Retinal pigment epithelial cell (primary cell): ENCODE data around the gene PXN.
"Not testable (repeated sequence)": the region's sequence is repeated elsewhere in the genome, so short reads cannot be mapped to it uniquely, and the experiment has no call there.

ENCODE experiments used
- DNase-seq: peaks from one replicate; pipeline ENCODE4 v3.0.0-alpha.2; 2010; ENCODE audit warnings: low read depth
- H3K4me3 ChIP-seq: 2 replicates; pipeline ENCODE4 v1.5.1; 2011; ENCODE audit warnings: mild to moderate bottlenecking, low read length, control low read depth, moderate library complexity
- CTCF ChIP-seq: conservative IDR thresholded peaks from 2 replicates; pipeline ENCODE4 v1.5.1; 2011; ENCODE audit warnings: low read depth, low read length, control low read depth, inconsistent platforms

The PXN gene

DNA sequence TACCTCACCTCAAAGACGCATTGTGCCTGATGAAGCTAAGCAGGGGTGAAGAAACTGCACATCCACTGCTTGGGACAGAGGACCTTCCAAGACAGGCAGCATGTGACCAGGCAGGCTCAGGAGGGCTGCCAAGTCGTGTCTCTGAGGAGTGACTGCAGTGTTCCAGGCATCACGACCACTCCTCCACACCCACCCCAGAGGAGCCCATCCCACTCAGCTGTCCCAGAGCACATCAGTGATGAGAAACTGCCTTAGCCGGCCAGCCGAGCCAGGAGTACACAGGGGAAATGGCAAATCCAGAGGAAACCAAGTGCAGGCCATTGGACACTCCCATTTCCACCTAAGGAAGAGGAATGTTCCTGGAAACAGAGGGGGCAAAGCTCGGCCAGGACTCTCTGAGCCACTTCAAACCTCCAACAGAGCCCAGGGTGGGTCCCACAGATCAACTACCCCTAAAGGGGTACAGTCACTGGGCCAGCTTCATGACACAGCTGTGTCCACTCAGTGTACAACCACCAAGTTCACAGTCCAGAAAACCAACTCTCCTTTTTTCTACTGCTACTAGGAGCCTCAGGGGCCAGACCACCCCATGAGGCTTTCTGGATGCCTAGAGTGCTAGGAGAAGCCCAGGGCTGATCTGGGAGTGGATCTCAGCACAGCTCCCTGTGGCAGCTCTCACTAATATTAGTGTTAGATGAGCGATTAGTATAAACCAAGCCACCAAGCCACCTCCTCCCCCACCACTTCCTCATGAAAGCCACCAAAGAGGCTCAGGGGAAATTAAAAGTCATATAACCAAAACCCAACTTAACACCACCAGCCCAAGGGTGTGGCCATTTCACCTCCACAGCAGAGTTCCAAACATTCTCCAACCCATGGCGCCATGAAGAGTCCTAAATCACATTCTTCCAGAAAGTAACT is 15.4 kb downstream of the PXN start:
- no peak for DNase-seq
- no peak overlapping the region for H3K4me3 ChIP-seq
- no peak for TF ChIP-seq CTCF

DNA sequence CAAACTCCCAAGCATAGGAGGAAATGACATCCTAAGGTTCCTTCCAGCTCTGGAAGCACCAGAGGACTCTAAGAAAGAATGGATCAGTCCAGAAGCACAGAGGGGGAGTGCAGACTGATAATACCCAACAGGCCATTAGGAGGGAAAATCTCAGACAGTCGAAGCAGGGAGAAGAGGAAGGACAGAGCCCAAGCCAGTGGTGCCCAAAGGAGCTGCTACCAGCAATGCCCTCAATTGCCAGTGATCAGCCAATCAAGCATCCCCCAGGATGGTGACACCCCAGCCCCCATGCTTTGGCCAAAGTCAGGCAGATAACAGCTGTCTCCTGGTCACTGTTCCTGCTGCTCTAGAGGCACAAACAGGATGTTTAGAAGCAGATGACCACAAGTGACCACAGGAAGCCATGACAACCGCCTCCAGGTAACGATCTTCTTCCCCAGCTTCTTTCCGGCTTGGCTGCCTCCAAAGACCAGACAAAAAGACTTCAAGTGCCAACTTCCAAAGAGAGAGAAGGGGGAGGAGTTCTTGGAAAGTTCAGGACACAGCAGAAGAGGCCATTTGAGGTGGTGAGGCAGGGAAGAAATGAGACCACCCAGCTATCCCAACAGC is 16.2 kb downstream of the PXN start:
- DNase-seq, result no peak
- no peak overlapping the region for H3K4me3 ChIP-seq
- no peak for TF ChIP-seq CTCF

DNA sequence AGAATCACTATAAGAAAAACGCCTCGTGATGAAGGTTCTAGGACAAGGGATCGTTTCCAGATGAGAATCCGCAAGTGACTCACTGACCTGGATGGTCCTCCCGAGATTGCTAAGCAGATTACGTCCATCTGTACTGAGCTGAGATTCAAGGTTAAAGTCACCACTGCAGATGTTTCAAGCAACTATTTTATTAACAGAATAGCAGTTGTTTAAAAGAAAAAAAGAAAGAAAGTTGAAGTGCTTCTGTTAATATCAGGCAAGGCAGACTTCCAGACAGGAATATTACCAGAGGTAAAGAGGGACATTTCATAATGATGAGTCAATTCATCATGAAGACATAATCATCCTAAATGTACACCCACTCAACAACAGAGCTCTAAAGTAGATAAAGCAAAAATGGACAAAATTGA is 17.9 kb downstream of the PXN start:
- H3K4me3 ChIP-seq, result no peak overlapping the region
- DNase-seq, result no peak
- TF ChIP-seq CTCF, result no peak

GRCh38 chr12:120247183-120247582 is 18.3 kb downstream of the PXN start:
- no peak for TF ChIP-seq CTCF
- no peak overlapping the region for H3K4me3 ChIP-seq
- no peak for DNase-seq

GRCh38 chr12:120246705-120247104 is 18.8 kb downstream of the PXN start:
- DNase-seq, H3K4me3 ChIP-seq: not testable (repeated sequence)

- no peak for DNase-seq
- no peak overlapping the region for H3K4me3 ChIP-seq
Observed at GRCh38 chr12:120242971-120243699, 22.4 kb downstream of the PXN start.

More at GRCh38 chr12:120242971-120243699, 22.4 kb downstream of the PXN start:
- no peak for TF ChIP-seq CTCF
